ENCODE data around the gene DUSP19.
"Not testable (repeated sequence)": the region's sequence is repeated elsewhere in the genome, so short reads cannot be mapped to it uniquely, and the experiment has no call there.

The DUSP19 gene

GRCh38 chr2:183040604-183041003 is 37.9 kb upstream of the DUSP19 start:
- H3K27ac ChIP-seq (ENCODE audit: low read depth, low read length) = no peak overlapping the region
- no peak overlapping the region for H4K5ac ChIP-seq (ENCODE audit: low read length)
- no peak overlapping the region for H3K4ac ChIP-seq (ENCODE audit: low read depth, low read length)
- H3K23ac ChIP-seq (ENCODE audit: low read length) = no peak overlapping the region
- WGBS (ENCODE audit: extremely low coverage, insufficient coverage, low lambda C conversion rate) = no CpG with 5 or more reads among the region's 2 CpGs
- H2AK5ac ChIP-seq (ENCODE audit: low read length) = no peak overlapping the region
- H3K79me2 ChIP-seq (ENCODE audit: control insufficient read depth, insufficient read depth, low read length) = peaks cover 22% of the 10 kb centered on the region
- H3K18ac ChIP-seq (ENCODE audit: low read length) = no peak overlapping the region
- H2BK15ac ChIP-seq (replicated peaks; ENCODE audit: low read depth) = no peak overlapping the region
- H3K56ac ChIP-seq (ENCODE audit: low read length) = no peak overlapping the region
- H2BK5ac ChIP-seq (ENCODE audit: low read length) = no peak overlapping the region
- H3K36me3 ChIP-seq (ENCODE audit: control insufficient read depth, insufficient read depth, low read length) = no peaks in the 10 kb centered on the region
- H3K4me1 ChIP-seq (ENCODE audit: control insufficient read depth, low read depth, low read length) = no peaks in the 10 kb centered on the region
- no peak overlapping the region for H3K9ac ChIP-seq (ENCODE audit: low read length)
- no peaks in the 10 kb centered on the region for H3K27me3 ChIP-seq (ENCODE audit: insufficient read depth, low read length, poor library complexity)
- no peak overlapping the region for H3K4me2 ChIP-seq (ENCODE audit: low read length)
- H4K8ac ChIP-seq (ENCODE audit: low read depth, low read length) = no peak overlapping the region
- H3K4me3 ChIP-seq (ENCODE audit: low read length) = no peak overlapping the region
- no peaks in the 10 kb centered on the region for H3K79me1 ChIP-seq (ENCODE audit: low read length)
- no peak overlapping the region for H2BK120ac ChIP-seq (ENCODE audit: low read depth, low read length)
- DNase-seq = no peak

- not testable (repeated sequence) for H3K27me3 ChIP-seq (ENCODE audit: insufficient read depth, low read length, poor library complexity); H3K4me2 ChIP-seq (ENCODE audit: low read length); H2BK120ac ChIP-seq (ENCODE audit: low read depth, low read length); H3K9ac ChIP-seq (ENCODE audit: low read length); H3K18ac ChIP-seq (ENCODE audit: low read length); H3K4me1 ChIP-seq (ENCODE audit: control insufficient read depth, low read depth, low read length); H3K79me1 ChIP-seq (ENCODE audit: low read length); DNase-seq; H3K4ac ChIP-seq (ENCODE audit: low read depth, low read length); H2BK15ac ChIP-seq (replicated peaks; ENCODE audit: low read depth); H4K8ac ChIP-seq (ENCODE audit: low read depth, low read length); H3K56ac ChIP-seq (ENCODE audit: low read length); H2AK5ac ChIP-seq (ENCODE audit: low read length); H4K5ac ChIP-seq (ENCODE audit: low read length); H2BK5ac ChIP-seq (ENCODE audit: low read length); H3K27ac ChIP-seq (ENCODE audit: low read depth, low read length); H3K23ac ChIP-seq (ENCODE audit: low read length); H3K36me3 ChIP-seq (ENCODE audit: control insufficient read depth, insufficient read depth, low read length); H3K79me2 ChIP-seq (ENCODE audit: control insufficient read depth, insufficient read depth, low read length); H3K4me3 ChIP-seq (ENCODE audit: low read length)
- WGBS (ENCODE audit: extremely low coverage, insufficient coverage, low lambda C conversion rate) = no CpG with 5 or more reads among the region's 8 CpGs
Measured at GRCh38 chr2:183043580-183043979, 35.0 kb upstream of the DUSP19 start.

GRCh38 chr2:183047486-183048125 is 30.9 kb upstream of the DUSP19 start:
- H2BK120ac ChIP-seq (ENCODE audit: low read depth, low read length); H3K9ac ChIP-seq (ENCODE audit: low read length); H3K4me2 ChIP-seq (ENCODE audit: low read length); H3K27me3 ChIP-seq (ENCODE audit: insufficient read depth, low read length, poor library complexity); H3K4me1 ChIP-seq (ENCODE audit: control insufficient read depth, low read depth, low read length); H3K79me2 ChIP-seq (ENCODE audit: control insufficient read depth, insufficient read depth, low read length); H2BK15ac ChIP-seq (replicated peaks; ENCODE audit: low read depth); H3K4ac ChIP-seq (ENCODE audit: low read depth, low read length); DNase-seq; H4K5ac ChIP-seq (ENCODE audit: low read length); H3K18ac ChIP-seq (ENCODE audit: low read length); H2AK5ac ChIP-seq (ENCODE audit: low read length); H3K4me3 ChIP-seq (ENCODE audit: low read length); H4K8ac ChIP-seq (ENCODE audit: low read depth, low read length); H3K79me1 ChIP-seq (ENCODE audit: low read length); H3K56ac ChIP-seq (ENCODE audit: low read length); H2BK5ac ChIP-seq (ENCODE audit: low read length); H3K27ac ChIP-seq (ENCODE audit: low read depth, low read length); H3K36me3 ChIP-seq (ENCODE audit: control insufficient read depth, insufficient read depth, low read length); H3K23ac ChIP-seq (ENCODE audit: low read length): not testable (repeated sequence)
- WGBS (ENCODE audit: extremely low coverage, insufficient coverage, low lambda C conversion rate) = no CpG with 5 or more reads among the region's 5 CpGs

GRCh38 chr2:183049420-183049819 is 29.1 kb upstream of the DUSP19 start:
- no peak overlapping the region for H4K5ac ChIP-seq (ENCODE audit: low read length)
- peak overlapping the region; percentile 53 for H3K9ac ChIP-seq (ENCODE audit: low read length)
- H3K36me3 ChIP-seq (ENCODE audit: control insufficient read depth, insufficient read depth, low read length) = no peaks in the 10 kb centered on the region
- peak overlapping the region; percentile 68 for H3K18ac ChIP-seq (ENCODE audit: low read length)
- no peaks in the 10 kb centered on the region for H3K79me1 ChIP-seq (ENCODE audit: low read length)
- no peak overlapping the region for H3K23ac ChIP-seq (ENCODE audit: low read length)
- peak overlapping the region; percentile 78 for H2BK15ac ChIP-seq (replicated peaks; ENCODE audit: low read depth)
- peak; percentile 53 for DNase-seq
- peak overlapping the region; percentile 94 for H2BK120ac ChIP-seq (ENCODE audit: low read depth, low read length)
- H3K4me3 ChIP-seq (ENCODE audit: low read length) = no peak overlapping the region
- H3K4ac ChIP-seq (ENCODE audit: low read depth, low read length) = no peak overlapping the region
- H2BK5ac ChIP-seq (ENCODE audit: low read length) = no peak overlapping the region
- peak overlapping the region; percentile 79 for H3K27ac ChIP-seq (ENCODE audit: low read depth, low read length)
- no peak overlapping the region for H2AK5ac ChIP-seq (ENCODE audit: low read length)
- no peaks in the 10 kb centered on the region for H3K27me3 ChIP-seq (ENCODE audit: insufficient read depth, low read length, poor library complexity)
- no peak overlapping the region for H4K8ac ChIP-seq (ENCODE audit: low read depth, low read length)
- WGBS (ENCODE audit: extremely low coverage, insufficient coverage, low lambda C conversion rate) = no CpG with 5 or more reads among the region's 5 CpGs
- peaks cover 2% of the 10 kb centered on the region for H3K4me1 ChIP-seq (ENCODE audit: control insufficient read depth, low read depth, low read length)
- H3K79me2 ChIP-seq (ENCODE audit: control insufficient read depth, insufficient read depth, low read length) = no peaks in the 10 kb centered on the region
- H3K56ac ChIP-seq (ENCODE audit: low read length) = peak overlapping the region; percentile 78
- no peak overlapping the region for H3K4me2 ChIP-seq (ENCODE audit: low read length)

- DNase-seq = no peak
- no peak overlapping the region for H4K5ac ChIP-seq (ENCODE audit: low read length)
- H2BK120ac ChIP-seq (ENCODE audit: low read depth, low read length) = no peak overlapping the region
- H3K4me3 ChIP-seq (ENCODE audit: low read length) = no peak overlapping the region
- no peak overlapping the region for H2BK5ac ChIP-seq (ENCODE audit: low read length)
- no peak overlapping the region for H3K56ac ChIP-seq (ENCODE audit: low read length)
- no peaks in the 10 kb centered on the region for H3K79me1 ChIP-seq (ENCODE audit: low read length)
- no peak overlapping the region for H3K4me2 ChIP-seq (ENCODE audit: low read length)
- no peak overlapping the region for H3K9ac ChIP-seq (ENCODE audit: low read length)
- H2AK5ac ChIP-seq (ENCODE audit: low read length) = no peak overlapping the region
- no CpG with 5 or more reads among the region's 3 CpGs for WGBS (ENCODE audit: extremely low coverage, insufficient coverage, low lambda C conversion rate)
- H3K36me3 ChIP-seq (ENCODE audit: control insufficient read depth, insufficient read depth, low read length) = no peaks in the 10 kb centered on the region
- H3K27me3 ChIP-seq (ENCODE audit: insufficient read depth, low read length, poor library complexity) = no peaks in the 10 kb centered on the region
- H3K23ac ChIP-seq (ENCODE audit: low read length) = no peak overlapping the region
- no peaks in the 10 kb centered on the region for H3K4me1 ChIP-seq (ENCODE audit: control insufficient read depth, low read depth, low read length)
- H4K8ac ChIP-seq (ENCODE audit: low read depth, low read length) = no peak overlapping the region
- H3K79me2 ChIP-seq (ENCODE audit: control insufficient read depth, insufficient read depth, low read length) = no peaks in the 10 kb centered on the region
- peak overlapping the region; percentile 90 for H3K18ac ChIP-seq (ENCODE audit: low read length)
- H2BK15ac ChIP-seq (replicated peaks; ENCODE audit: low read depth) = peak overlapping the region; percentile 74
- no peak overlapping the region for H3K4ac ChIP-seq (ENCODE audit: low read depth, low read length)
- no peak overlapping the region for H3K27ac ChIP-seq (ENCODE audit: low read depth, low read length)
Measured at GRCh38 chr2:183057333-183057985, 21.1 kb upstream of the DUSP19 start.

- H4K8ac ChIP-seq (ENCODE audit: low read depth, low read length) = no peak overlapping the region
- no peak overlapping the region for H2BK5ac ChIP-seq (ENCODE audit: low read length)
- no CpG with 5 or more reads among the region's 1 CpG for WGBS (ENCODE audit: extremely low coverage, insufficient coverage, low lambda C conversion rate)
- H3K56ac ChIP-seq (ENCODE audit: low read length) = no peak overlapping the region
- no peak overlapping the region for H3K4ac ChIP-seq (ENCODE audit: low read depth, low read length)
- no peak overlapping the region for H3K4me3 ChIP-seq (ENCODE audit: low read length)
- H3K18ac ChIP-seq (ENCODE audit: low read length) = no peak overlapping the region
- no peaks in the 10 kb centered on the region for H3K79me2 ChIP-seq (ENCODE audit: control insufficient read depth, insufficient read depth, low read length)
- no peaks in the 10 kb centered on the region for H3K27me3 ChIP-seq (ENCODE audit: insufficient read depth, low read length, poor library complexity)
- H3K4me1 ChIP-seq (ENCODE audit: control insufficient read depth, low read depth, low read length) = no peaks in the 10 kb centered on the region
- no peaks in the 10 kb centered on the region for H3K79me1 ChIP-seq (ENCODE audit: low read length)
- H3K4me2 ChIP-seq (ENCODE audit: low read length) = no peak overlapping the region
- no peak overlapping the region for H3K27ac ChIP-seq (ENCODE audit: low read depth, low read length)
- no peak overlapping the region for H3K9ac ChIP-seq (ENCODE audit: low read length)
- no peak overlapping the region for H2BK120ac ChIP-seq (ENCODE audit: low read depth, low read length)
- no peaks in the 10 kb centered on the region for H3K36me3 ChIP-seq (ENCODE audit: control insufficient read depth, insufficient read depth, low read length)
- DNase-seq = no peak
- no peak overlapping the region for H2BK15ac ChIP-seq (replicated peaks; ENCODE audit: low read depth)
- H2AK5ac ChIP-seq (ENCODE audit: low read length) = no peak overlapping the region
- no peak overlapping the region for H4K5ac ChIP-seq (ENCODE audit: low read length)
- H3K23ac ChIP-seq (ENCODE audit: low read length) = no peak overlapping the region
Measured at GRCh38 chr2:183059561-183059960, 19.0 kb upstream of the DUSP19 start.
